H9 (cell line): ENCODE data around the gene ZHX3. TPM values are rescaled to one million over a fixed set of nuclear protein-coding genes. Genes with fewer than 3 reads are reported as not detected.

Source experiments
- DNase-seq: peaks from one replicate; pipeline ENCODE4 v3.0.0-alpha.2; 2017
- H2AFZ ChIP-seq: one replicate; pipeline ENCODE4 v1.6.1; 2013; ENCODE audit warnings: mild to moderate bottlenecking, low read length, control low read depth, moderate library complexity
- H2AK5ac ChIP-seq: 2 replicates; pipeline ENCODE4 v1.6.1; 2013; ENCODE audit warnings: low read length, control low read depth, mixed read lengths; ENCODE audit not compliant: insufficient read length
- H2BK120ac ChIP-seq: one replicate; pipeline ENCODE4 v1.6.1; 2013; ENCODE audit warnings: low read depth, mild to moderate bottlenecking, low read length, control low read depth, inconsistent platforms; ENCODE audit not compliant: poor library complexity, severe bottlenecking
- H2BK12ac ChIP-seq: 2 replicates; pipeline ENCODE4 v1.6.1; 2013; ENCODE audit warnings: low read length, control low read depth, mixed read lengths, low read depth; ENCODE audit not compliant: insufficient read length
- H2BK15ac ChIP-seq: 2 replicates; pipeline ENCODE4 v1.6.1; 2013; ENCODE audit warnings: low read depth, low read length, control low read depth
- H2BK20ac ChIP-seq: one replicate; pipeline ENCODE4 v1.6.1; 2013; ENCODE audit warnings: low read depth, mild to moderate bottlenecking, low read length, control low read depth, inconsistent platforms; ENCODE audit not compliant: poor library complexity, severe bottlenecking
- H2BK5ac ChIP-seq: 2 replicates; pipeline ENCODE4 v1.6.1; 2013; ENCODE audit warnings: low read length, control low read depth, mixed read lengths; ENCODE audit not compliant: insufficient read length
- H3K14ac ChIP-seq: 2 replicates; pipeline ENCODE4 v1.6.1; 2013; ENCODE audit warnings: low read length, control low read depth; ENCODE audit not compliant: insufficient read depth
- H3K18ac ChIP-seq: 2 replicates; pipeline ENCODE4 v1.6.1; 2013; ENCODE audit warnings: low read depth, mild to moderate bottlenecking, mixed read lengths, low read length, control low read depth; ENCODE audit not compliant: insufficient read length
- H3K23ac ChIP-seq: 2 replicates; pipeline ENCODE4 v1.6.1; 2013; ENCODE audit warnings: low read length, control low read depth, mixed read lengths, low read depth; ENCODE audit not compliant: insufficient read length
- H3K23me2 ChIP-seq: 2 replicates; pipeline ENCODE4 v1.6.1; 2013; ENCODE audit warnings: low read depth, mild to moderate bottlenecking, mixed read lengths, low read length, control low read depth; ENCODE audit not compliant: insufficient read length, poor library complexity, severe bottlenecking
- H3K27ac ChIP-seq: 2 replicates; pipeline ENCODE4 v1.5.1; 2013; ENCODE audit warnings: low read length, control low read depth, mixed read lengths, low read depth; ENCODE audit not compliant: insufficient read length
- H3K27me3 ChIP-seq: 2 replicates; pipeline ENCODE4 v1.6.1; 2013; ENCODE audit warnings: low read length, control low read depth, inconsistent platforms; ENCODE audit not compliant: insufficient read depth
- H3K4ac ChIP-seq: 2 replicates; pipeline ENCODE4 v1.6.1; 2013; ENCODE audit warnings: low read depth, mild to moderate bottlenecking, control low read depth, inconsistent platforms, low read length, moderate library complexity
- H3K4me1 ChIP-seq: 2 replicates; pipeline ENCODE4 v1.6.1; 2013; ENCODE audit warnings: low read length, control low read depth, inconsistent platforms; ENCODE audit not compliant: insufficient read depth
- H3K4me2 ChIP-seq: 2 replicates; pipeline ENCODE4 v1.6.1; 2013; ENCODE audit warnings: low read length, control low read depth, mixed read lengths; ENCODE audit not compliant: insufficient read length, insufficient read depth
- H3K56ac ChIP-seq: 2 replicates; pipeline ENCODE4 v1.6.1; 2013; ENCODE audit warnings: low read depth, mild to moderate bottlenecking, mixed read lengths, low read length, control low read depth; ENCODE audit not compliant: insufficient read length
- H3K79me1 ChIP-seq: 2 replicates; pipeline ENCODE4 v1.6.1; 2013; ENCODE audit warnings: low read depth, mild to moderate bottlenecking, moderate library complexity, low read length, control low read depth, inconsistent platforms; ENCODE audit not compliant: insufficient read depth, poor library complexity, severe bottlenecking
- H3K79me2 ChIP-seq: 2 replicates; pipeline ENCODE4 v1.6.1; 2013; ENCODE audit warnings: low read length, control low read depth, inconsistent platforms; ENCODE audit not compliant: insufficient read depth
- H3K9ac ChIP-seq: 2 replicates; pipeline ENCODE4 v1.6.1; 2013; ENCODE audit warnings: low read length, control low read depth, mixed read lengths; ENCODE audit not compliant: insufficient read length; ENCODE audit errors: extremely low read depth
- H3K9me3 ChIP-seq: one replicate; pipeline ENCODE4 v1.6.1; 2013; ENCODE audit warnings: low read depth, low read length, inconsistent platforms; ENCODE audit not compliant: control insufficient read depth
- H3T11ph ChIP-seq: one replicate; pipeline ENCODE4 v1.6.1; 2013; ENCODE audit warnings: mild to moderate bottlenecking, low read length, control low read depth, inconsistent platforms
- H4K20me1 ChIP-seq: one replicate; pipeline ENCODE4 v1.6.1; 2013; ENCODE audit not compliant: control insufficient read depth, insufficient read length, insufficient read depth
- H4K5ac ChIP-seq: 2 replicates; pipeline ENCODE4 v1.6.1; 2013; ENCODE audit warnings: low read depth, mild to moderate bottlenecking, mixed read lengths, low read length, control low read depth; ENCODE audit not compliant: insufficient read length
- H4K8ac ChIP-seq: replicated peaks from 2 replicates; pipeline ENCODE4 v1.6.1; 2013; ENCODE audit warnings: low read length, control low read depth, mixed read lengths, low read depth; ENCODE audit not compliant: insufficient read length
- H4K91ac ChIP-seq: 2 replicates; pipeline ENCODE4 v1.6.1; 2013; ENCODE audit warnings: low read depth, mild to moderate bottlenecking, moderate library complexity, mixed read lengths, low read length, control low read depth; ENCODE audit not compliant: insufficient read length
- H3K27ac Mint-ChIP-seq, 3 experiments: 2 replicates in 2 of 3; 3 replicates in 1 of 3; pipeline ENCODE4 v1.8.0; 2020 to 2021; ENCODE audit warnings: mixed read lengths in 3 of 3, mild to moderate bottlenecking in 1 of 3, moderate library complexity in 1 of 3
- H3K27me3 Mint-ChIP-seq: 2 replicates; pipeline ENCODE4 v1.8.0; 2021; ENCODE audit warnings: low read depth, mild to moderate bottlenecking, moderate library complexity, mixed read lengths
- H3K36me3 Mint-ChIP-seq, 3 experiments: 2 replicates in 2 of 3; 3 replicates in 1 of 3; pipeline ENCODE4 v1.8.0; 2020 to 2021; ENCODE audit warnings: low read depth in 3 of 3, mixed read lengths in 3 of 3; ENCODE audit not compliant: insufficient read depth in 1 of 3
- H3K4me1 Mint-ChIP-seq, 2 experiments: 2 replicates each; pipeline ENCODE4 v1.8.0; 2020; ENCODE audit warnings: mixed read lengths in 2 of 2
- H3K4me3 Mint-ChIP-seq, 2 experiments: 2 replicates in 1 of 2; 3 replicates in 1 of 2; pipeline ENCODE4 v1.8.0; 2020 to 2021; ENCODE audit warnings: mild to moderate bottlenecking in 2 of 2, mixed read lengths in 2 of 2, moderate library complexity in 1 of 2
- H3K9me3 Mint-ChIP-seq, 2 experiments: 2 replicates in 1 of 2; 3 replicates in 1 of 2; pipeline ENCODE4 v1.8.0; 2020; ENCODE audit warnings: mild to moderate bottlenecking in 2 of 2, mixed read lengths in 2 of 2, moderate library complexity in 1 of 2
- CTCF ChIP-seq: fragments of 200-600 bp; sonication (generic); conservative IDR thresholded peaks from 3 replicates; pipeline ENCODE4 v1.8.0; 2021; ENCODE audit warnings: antibody characterized with exemption, mild to moderate bottlenecking
- WGBS: extraction: QIAGEN DNeasy Blood & Tissue Kit; methylation state at CpG from one replicate; pipeline ENCODE4 v1.1.7; 2013; ENCODE audit warnings: missing lambda C conversion rate, low lambda C conversion rate, mixed read lengths; ENCODE audit not compliant: insufficient read length; ENCODE audit errors: extremely low coverage; 5-methylcytosine and 5-hydroxymethylcytosine counted together
- total RNA-seq: library from RNA; stranded (reverse); gene quantifications from 2 replicates; pipeline ENCODE4 v1.2.1, GENCODE V29; 2021

Gene ZHX3
- total RNA-seq, 1 experiment from 2014 or later: 4.4 TPM

DNA sequence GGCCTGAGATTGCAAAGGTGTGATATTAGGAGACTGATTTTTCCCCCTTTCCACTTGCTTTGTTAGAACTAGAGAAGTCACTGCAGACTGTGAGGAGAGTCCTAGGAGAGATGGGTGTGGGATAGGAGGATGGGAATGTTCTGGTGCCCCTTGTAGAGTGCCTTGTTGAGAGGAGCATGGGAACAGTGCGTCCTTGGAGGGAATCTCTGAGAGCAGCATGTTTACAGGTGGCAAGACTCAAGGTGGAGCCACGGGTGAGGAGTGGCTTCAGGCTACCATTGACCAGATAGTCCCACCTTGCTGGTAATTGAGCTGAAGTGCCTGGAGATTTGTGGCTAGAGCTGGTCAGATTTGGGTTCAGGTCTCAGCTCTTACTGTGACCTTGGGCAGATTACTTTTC is 174.2 kb downstream of the ZHX3 start:
- Mint-ChIP-seq H3K36me3 (peaks cover 8 to 31% (median 13%) of the 10 kb centered on the region in 3 experiments), H3K27me3 (no peaks in the 10 kb centered on the region), H3K9me3 (no peaks in the 10 kb centered on the region), H3K4me1 (peaks cover 59 to 76% of the 10 kb centered on the region in 2 experiments), H3K27ac (peak overlapping the region in 2 of 3 experiments; percentile 6 to 25; a peak in 2 of 7 replicates), H3K4me3 (no peak overlapping the region)
- H3K14ac ChIP-seq: no peak overlapping the region
- no peak overlapping the region for H2AK5ac ChIP-seq
- H4K20me1 ChIP-seq: no peaks in the 10 kb centered on the region
- no peak for DNase-seq
- no peak overlapping the region for H3K23ac ChIP-seq
- H2BK120ac ChIP-seq: no peak overlapping the region
- no peak overlapping the region for H3K27ac ChIP-seq
- H2AFZ ChIP-seq: no peak overlapping the region
- no CpG with 5 or more reads among the region's 2 CpGs for WGBS
- H3K79me2 ChIP-seq: peaks cover 93% of the 10 kb centered on the region
- no peak overlapping the region for H4K8ac ChIP-seq
- H3K18ac ChIP-seq: no peak overlapping the region
- no peak overlapping the region for H3K9ac ChIP-seq
- no peak overlapping the region for H4K91ac ChIP-seq
- H2BK20ac ChIP-seq: no peak overlapping the region
- H3T11ph ChIP-seq: no peak overlapping the region
- H2BK15ac ChIP-seq: no peak overlapping the region
- H3K4me2 ChIP-seq: no peak overlapping the region
- no peaks in the 10 kb centered on the region for H3K27me3 ChIP-seq
- H2BK5ac ChIP-seq: no peak overlapping the region
- no peak for TF ChIP-seq CTCF
- peaks cover 16% of the 10 kb centered on the region; the same call in 1 of the 2 replicates for H3K4me1 ChIP-seq
- no peak overlapping the region for H3K56ac ChIP-seq
- no peak overlapping the region for H4K5ac ChIP-seq
- H3K79me1 ChIP-seq: peaks cover 4% of the 10 kb centered on the region
- H3K4ac ChIP-seq: no peak overlapping the region
- peaks cover 10% of the 10 kb centered on the region for H3K23me2 ChIP-seq
- H3K9me3 ChIP-seq: no peaks in the 10 kb centered on the region
- no peak overlapping the region for H2BK12ac ChIP-seq
